SK-MEL-5 (cell line): ENCODE data around the gene ARHGAP35. TPM values are rescaled to one million over a fixed set of nuclear protein-coding genes. Genes with fewer than 3 reads are reported as not detected.
"Not testable (repeated sequence)": the region's sequence is repeated elsewhere in the genome, so short reads cannot be mapped to it uniquely, and the experiment has no call there.

Experiments
- DNase-seq: peaks from one replicate; pipeline ENCODE4 v3.0.0-alpha.2; 2016; ENCODE audit warnings: low read depth, low spot score
- in situ Hi-C: cut with HindIII; loops from 2 replicates; pipeline ENCODE4 v1.10.0; 2016; ENCODE audit warnings: low sequenced_read_pairs, high pct_unique_total_duplicates, low pct_unique_long_range_greater_than_20kb
- total RNA-seq: library from RNA; depleted of rRNA; stranded (reverse); fragments of >200 nt; shearing (Covaris generic); gene quantifications from 2 replicates; pipeline ENCODE4 v1.2.3, GENCODE V29; 2014

Gene ARHGAP35
- total RNA-seq, 1 experiment from 2014 or later, result 14.2 TPM

DNA sequence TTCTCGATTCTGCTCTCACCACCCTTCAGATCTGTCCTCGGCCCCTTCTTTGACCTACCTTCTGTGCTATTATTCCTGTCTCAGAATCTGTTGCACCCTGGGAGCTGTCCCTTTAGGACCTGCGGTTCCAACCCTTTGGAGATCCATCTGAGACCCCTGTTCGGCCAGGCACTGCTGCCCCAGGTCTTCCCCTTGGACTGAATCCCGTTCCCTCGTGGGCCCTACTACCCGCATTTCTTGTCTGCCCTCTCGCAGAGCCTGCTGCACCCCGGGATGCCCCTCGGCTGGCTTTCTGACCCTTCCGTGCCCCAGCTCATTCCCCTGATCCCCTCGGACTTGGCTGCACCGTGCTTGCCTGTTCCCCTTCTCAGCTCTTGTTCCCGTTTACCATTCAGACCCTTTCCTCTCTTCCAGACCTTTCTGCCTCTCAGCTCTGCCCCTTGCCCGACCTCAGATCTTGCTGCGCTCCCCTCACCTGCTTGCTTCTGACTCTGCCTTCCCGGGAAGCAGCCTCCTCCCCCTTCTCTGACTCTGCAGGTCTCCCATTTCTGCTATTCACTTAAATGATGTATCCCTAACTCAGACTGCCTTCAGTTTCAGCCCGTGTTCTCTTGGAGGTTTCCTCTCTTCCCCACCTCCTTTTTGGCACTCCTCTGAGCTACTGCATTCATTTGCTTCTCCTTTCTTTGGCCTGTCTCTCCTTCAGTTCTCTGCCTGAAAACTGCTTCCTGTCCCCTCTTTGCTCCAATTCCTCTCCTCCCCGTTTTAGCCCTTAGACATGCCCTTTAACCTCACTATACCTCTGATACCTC lies 1.1 kb downstream of the ARHGAP35 start:
- no peak for DNase-seq
- in situ Hi-C loops, result no loop called here

DNA sequence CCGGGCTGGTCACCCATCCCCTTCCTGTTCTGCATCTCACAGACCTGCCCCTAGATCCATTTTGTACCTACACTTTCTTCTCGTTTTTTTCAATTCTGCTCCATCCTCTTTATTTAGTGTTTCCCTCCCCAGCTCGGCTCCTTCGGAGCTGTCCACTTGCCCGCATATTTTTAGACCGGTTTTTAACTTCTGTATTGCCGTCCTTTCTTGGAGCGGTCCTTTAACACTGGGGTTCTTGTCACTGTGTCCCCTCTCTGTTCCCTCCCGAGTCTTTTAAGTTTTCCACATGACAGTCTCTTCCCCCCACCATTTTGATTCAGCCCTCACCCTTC lies 1.7 kb downstream of the ARHGAP35 start:
- DNase-seq, result no peak
- in situ Hi-C loops, result no loop called here

DNA sequence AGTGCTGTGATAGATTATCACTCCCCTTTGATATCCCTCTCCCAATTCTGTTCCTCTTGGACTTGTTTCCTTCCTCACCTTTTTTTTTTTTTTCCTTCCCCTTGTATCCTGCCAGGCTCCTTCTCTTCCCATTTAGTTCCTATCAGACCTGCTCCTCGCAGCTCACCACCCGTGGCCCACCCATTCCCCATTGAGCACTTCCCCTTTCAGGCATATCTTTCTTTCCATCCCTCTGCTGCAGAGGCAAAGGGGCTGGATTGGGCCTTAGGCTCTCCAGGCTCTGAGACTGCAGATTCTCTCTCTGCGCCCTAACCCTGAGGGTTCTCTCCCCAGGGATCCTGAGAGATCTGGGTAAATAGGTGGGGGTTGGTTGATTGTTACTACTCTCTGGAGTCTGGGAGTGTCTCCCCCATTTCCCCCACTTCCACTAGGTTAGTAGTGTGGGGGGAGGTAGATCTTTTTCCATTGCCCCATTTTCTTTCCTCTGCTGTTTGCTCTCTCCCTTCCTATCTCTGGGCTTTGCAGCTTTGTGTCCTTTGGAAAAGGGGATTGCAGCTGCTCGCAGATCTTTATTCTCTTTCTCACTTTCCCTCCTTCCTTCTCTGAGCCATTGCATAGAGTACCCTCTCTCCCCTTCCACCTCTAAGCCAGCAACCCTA lies 2.3 kb downstream of the ARHGAP35 start:
- no peak for DNase-seq
- in situ Hi-C loops, result no loop called here

DNA sequence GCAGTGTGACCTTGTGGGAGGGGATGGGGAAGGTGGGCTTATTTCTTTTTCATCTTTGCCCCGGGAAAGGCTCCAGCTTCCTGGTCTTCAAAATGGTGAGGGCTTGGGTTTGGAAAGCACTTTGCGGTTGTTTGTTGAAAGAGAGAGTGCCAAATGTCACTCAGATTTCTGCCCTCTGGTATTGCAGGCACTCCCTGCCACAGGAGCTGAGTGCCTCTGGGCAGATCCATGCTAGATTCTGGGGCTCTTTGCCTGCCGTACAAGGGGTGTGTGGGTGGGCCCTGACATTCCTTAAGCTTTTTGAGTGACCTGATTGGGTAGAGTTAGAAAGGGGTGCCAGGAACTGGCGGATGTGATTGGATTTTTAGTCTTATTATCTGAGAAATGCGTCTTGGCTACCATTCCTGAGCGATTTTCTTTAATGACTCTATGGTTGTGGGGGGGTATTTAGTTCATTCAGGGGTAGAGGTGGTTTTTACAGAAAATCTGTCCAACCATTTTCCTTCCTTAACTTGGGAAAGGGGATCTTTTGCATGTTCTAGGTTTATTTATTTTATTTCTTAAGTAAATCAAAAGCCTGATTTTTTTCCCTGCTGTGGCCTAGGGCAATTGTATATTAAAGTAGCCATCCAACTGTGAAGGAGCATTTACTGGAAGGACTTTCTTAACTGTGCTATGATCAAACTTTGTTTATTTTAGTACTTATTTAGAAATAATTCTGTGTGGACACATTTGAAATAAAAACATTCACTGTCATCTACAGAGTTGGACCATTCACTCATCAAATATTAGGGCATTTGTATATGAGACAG lies 3.2 kb downstream of the ARHGAP35 start:
- in situ Hi-C loops, result no loop called here
- DNase-seq, result no peak

DNA sequence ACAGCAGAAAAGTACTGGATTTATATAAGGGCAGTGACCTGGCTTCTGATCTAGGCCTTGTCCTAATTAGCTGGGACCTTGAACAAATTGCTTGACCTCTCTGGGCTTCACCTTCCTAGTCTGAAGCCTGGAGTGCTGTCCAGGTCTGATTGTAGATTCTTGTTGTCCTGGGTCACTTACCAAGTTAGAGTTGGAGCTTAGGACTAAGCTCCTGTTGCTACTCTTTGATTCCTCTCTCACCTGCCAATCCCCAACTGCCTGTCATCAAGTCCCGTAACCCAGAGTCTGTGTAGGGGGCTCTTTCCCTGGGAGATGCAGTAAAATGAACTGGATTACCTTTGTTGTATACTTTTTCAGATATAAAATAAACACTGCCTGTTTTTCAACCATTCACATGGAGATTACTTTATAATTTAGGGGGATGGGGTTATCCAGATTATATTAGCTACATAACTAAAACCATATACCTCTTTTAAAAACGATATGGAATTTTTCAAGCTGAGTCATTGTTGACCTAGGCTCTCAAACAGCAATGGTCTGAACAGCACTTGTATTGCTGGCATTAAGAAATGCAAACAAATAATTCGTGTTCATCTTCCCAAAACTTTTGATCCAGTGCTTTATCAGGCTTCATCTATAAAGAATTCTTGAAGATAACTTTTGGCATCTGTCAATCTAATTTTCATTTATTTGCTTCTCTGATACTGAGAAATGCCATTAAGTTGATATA lies 5.8 kb downstream of the ARHGAP35 start:
- in situ Hi-C loops, result no loop called here
- DNase-seq, result no peak

DNA sequence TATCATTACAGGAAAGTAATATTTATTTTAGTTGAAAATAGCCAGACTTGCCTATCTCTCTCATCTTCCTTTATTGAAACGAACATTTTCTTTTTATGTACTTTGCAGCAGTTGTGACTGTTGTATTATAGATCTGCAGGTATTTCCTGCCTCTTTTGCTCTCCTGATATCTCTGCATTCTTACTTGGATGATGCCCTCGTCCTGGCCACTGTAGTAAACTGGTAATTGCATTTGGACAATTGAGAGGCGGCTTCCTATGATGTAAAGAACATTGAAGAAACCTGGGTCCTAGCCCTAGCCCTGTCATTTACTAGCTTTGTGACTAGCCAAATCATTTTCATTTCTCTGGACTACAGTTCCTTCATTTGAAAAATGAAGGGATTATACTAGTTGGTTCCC lies 6.4 kb downstream of the ARHGAP35 start:
- DNase-seq, result no peak
- in situ Hi-C loops, result no loop called here

DNA sequence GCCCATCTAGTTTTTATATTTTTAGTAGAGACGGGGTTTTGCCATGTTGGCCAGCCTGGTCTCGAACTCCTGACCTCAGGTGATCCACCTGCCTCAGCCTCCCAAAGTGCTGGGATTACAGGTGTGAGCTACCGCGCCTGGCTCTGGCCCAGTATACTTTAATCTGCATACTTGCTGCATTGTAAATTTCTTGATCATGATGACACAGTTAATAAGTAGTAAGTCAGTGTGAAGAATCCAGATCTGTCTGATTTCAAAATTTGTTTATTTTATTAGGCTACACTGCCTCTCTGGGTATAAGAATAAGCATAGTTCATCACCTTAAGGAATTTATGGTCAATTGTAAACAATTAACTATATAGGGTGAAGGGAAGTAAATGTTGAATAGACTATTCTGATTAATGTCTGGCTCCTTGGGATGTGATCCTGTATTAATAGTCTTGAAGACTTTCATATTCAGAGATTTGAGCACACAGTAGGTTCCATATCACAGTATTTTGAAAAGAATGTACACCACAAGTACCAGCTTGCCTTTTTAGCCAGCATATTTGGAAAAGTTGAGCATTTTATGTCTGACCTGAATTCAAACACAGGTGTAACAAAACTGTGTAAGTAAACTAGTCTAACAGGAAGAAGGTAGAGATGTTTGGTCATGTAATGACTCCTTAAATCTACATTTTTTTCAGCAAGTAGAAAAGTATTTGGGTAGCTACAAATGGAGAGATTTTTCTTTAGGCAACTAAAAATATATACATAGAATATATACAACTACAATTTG lies 7.4 kb downstream of the ARHGAP35 start:
- DNase-seq, result no peak
- in situ Hi-C loops, result no loop called here

DNA sequence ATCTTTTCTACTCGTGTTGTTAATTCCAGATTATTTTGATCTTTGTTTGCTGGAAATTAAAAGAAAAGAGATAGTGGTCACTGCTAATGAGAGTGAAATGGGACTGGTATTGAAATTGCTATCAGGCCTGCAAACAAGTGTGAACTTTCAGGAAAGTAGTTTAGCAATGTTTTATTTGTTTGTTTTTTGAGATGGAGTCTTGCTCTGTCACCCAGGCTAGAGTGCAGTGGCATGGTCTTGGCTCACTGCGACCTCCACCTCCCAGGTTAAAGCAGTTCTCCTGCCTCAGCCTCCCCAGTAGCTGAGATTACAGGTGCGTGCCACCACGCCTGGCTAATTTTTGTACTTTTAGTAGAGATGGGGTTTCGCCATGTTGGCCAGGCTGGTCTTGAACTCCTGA lies 10.4 kb downstream of the ARHGAP35 start:
- DNase-seq, in situ Hi-C loops: not testable (repeated sequence)

DNA sequence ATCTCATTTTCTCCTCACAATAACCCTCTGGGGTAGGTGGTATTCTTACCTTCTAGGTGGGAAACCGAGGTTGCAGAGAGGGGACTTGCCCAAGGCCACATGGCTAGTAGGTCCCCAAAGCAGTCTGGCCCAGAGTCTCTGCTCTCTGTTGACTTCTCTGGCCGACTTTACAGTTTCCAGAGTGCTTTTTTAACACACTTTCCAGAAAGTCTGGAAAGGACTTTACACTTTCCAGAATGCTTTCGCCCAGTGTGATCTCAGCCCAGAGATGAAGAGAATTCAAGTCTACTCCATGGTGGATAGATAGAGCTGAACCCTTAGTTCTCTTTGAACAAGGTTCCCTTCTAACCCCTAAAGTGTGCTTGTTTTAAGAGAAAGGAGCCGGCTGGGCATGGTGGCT lies 12.2 kb downstream of the ARHGAP35 start:
- in situ Hi-C loops, result no loop called here
- no peak for DNase-seq

DNA sequence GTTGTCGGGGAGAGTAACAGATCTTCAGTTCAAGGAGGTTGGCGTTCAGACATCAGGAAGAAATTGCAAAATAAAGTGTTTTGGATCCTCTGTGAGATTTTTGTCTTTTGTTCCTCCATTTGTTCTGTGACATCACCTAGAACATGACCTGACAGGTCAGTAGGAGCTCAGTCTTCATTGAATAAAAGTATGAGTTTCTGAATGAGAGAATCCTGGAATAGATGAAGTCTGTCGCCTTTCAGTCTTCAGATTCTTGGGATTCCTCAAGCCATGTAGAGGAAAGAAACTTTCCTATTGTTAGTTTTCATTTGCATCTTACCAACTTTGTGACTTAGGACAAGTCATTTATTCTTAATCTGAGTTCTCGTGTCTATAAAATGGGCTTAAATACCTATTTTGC lies 14.4 kb downstream of the ARHGAP35 start:
- no peak for DNase-seq

DNA sequence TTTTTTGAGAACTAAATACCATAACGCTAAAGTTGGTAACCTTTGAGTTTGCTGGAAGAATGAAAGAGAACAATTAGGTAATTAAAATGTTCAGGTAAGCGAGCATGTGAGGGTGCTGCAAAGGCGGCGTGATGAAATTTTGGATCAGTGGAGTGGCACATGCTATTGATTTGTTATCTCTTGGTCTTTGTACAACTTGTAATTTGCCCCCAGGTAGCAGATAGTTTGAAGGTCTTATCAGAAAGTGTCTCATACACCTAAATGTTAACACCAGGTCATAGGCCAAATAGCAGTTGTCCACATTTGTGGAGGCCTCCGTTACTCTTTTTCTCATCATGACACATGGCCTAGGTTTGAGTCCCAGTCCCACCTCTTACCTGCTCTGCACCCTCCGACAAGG lies 14.9 kb downstream of the ARHGAP35 start:
- in situ Hi-C loops, result no loop called here
- no peak for DNase-seq

More for the DNA sequence above, 14.4 kb downstream of the ARHGAP35 start:
- in situ Hi-C loops, result no loop called here

DNA sequence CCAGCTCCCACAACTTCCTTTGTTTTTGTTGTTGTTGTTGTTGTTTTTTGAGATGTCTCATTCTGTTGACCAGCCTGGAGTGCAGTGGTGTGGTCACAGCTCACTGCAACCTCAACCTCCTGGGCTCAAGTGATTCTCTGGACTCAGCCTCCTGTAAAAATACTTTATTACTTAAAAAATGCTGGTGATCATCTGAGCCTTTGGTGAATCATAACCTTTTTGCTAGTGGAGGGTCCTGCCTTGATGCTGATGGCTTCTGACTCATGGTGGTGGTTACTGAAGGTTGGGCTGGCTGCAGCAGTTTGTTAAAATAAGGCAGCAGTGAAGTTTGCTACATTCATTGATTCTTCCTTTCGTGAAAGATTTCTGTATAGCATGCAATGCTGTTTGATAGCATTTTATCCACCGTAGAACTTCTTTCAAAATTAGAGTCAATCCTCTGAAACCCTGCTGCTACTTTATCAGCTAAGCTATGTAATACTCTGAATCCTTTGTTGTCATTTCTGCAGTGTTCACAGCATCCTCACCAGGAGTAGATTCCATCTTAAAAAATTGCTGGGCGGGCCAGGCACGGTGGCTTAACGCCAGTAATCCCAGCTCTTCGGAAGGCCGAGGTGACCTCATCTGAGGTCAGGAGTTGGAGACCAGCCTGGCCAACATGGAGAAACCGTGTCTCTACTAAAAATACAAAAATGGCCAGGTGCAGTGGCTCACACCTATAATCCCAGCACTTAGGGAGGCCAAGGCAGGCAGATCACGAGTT lies 18.0 kb downstream of the ARHGAP35 start:
- in situ Hi-C loops, result no loop called here

DNA sequence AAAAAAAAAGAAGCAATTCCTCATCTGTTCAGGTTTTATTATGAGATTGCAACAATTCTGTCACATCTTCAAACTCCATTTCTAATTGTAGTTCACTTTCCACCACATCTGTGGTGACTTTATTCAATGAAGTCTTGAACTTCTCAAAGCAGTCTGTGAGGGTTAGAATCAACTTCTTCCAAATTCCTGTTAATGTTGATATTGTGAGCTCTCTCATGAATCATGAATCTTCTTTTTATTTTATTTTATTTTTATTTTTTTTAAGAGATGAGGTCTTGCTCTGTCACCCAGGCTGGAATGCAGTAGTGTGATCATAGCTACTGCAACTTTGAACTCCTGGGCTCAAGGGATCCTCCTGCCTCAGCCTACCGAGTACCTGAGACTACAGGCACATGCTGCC lies 19.6 kb downstream of the ARHGAP35 start:
- in situ Hi-C loops, result no loop called here
- no peak for DNase-seq

More for the DNA sequence above, 18.0 kb downstream of the ARHGAP35 start:
- no peak for DNase-seq

DNA sequence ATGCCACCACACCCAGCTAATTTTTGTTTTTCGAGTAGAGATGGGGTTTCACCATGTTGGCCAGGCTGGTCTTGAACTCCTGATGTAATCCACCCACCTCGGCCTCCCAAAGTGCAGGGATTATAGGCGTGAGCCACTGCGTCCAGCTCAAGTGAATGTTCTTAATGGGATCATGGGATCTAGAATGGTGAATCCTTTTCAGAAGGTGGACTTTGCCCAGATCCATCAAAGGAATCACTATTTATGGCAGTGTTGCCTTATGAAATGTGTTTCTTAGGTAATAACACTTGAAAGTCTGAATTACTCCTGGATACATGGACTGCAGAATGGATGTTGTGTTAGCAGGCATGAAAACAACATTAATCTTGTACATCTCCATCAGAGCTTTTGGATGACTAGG lies 20.3 kb downstream of the ARHGAP35 start:
- no peak for DNase-seq
- in situ Hi-C loops, result no loop called here

DNA sequence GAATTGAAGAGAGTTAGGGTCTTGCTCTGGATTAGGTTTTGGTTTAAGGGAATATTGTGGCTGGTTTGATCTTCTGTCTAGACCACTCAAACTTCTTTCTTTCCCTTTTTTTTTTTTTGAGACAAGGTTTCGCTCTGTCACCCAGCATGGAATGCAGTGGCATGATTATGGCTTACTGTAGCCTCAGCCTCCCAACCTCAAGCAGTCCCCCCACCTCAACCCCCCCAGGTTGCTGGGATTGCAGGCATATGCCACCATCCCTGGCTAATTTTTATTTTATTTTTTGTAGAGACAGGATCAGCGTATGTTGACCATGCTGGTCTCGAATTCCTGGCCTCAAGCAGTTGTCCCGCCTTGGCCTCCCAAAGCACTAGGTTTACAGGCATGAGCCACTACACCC lies 21.2 kb downstream of the ARHGAP35 start:
- no peak for DNase-seq
- in situ Hi-C loops, result no loop called here

DNA sequence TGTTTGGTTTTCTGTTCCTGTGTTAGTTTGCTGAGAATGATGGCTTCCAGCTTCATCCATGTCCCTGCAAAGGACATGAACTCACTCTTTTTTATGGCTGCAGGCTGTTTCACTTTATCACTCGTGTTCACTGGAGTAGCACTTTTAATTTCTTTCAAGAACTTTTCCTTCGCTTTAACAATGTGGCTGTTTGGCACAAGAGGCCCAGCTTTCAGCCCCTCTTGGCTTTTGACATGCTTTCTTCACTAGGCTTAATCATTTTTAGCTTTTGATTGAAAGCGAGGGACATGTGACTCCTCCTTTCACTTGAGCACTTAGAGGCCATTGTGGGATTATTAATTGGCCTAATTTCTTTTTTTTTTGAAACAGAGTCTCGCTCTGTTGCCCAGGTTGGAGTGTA lies 22.0 kb downstream of the ARHGAP35 start:
- DNase-seq, in situ Hi-C loops: not testable (repeated sequence)

DNA sequence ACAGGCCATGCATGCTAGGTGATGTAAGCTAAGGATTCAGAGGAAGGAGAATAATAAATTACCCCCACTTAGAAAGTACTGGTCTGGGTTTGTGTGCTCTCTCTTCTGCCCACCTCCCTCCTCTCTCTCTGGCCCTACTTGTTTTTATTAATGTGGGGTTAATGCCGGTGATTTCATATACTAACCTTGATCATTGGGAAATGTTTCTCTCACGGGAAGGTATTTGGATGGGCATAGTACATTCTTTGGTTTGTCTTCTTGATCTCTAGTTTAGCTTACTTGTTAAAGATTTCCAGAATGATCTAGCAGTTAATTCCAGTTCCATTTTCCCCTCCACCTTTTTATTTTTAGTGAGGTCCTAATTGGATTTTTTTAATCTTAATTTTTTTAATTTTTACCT lies 24.6 kb downstream of the ARHGAP35 start:
- in situ Hi-C loops, result no loop called here
- no peak for DNase-seq
